ENCODE measurements around the gene GPR26.

Gene GPR26

GRCh38 chr10:123648595-123648994 is 17.6 kb upstream of the GPR26 start:
- no peak for DNase-seq

GRCh38 chr10:123649676-123650075 is 16.5 kb upstream of the GPR26 start:
- DNase-seq, result no peak

- DNase-seq, result no peak
These were observed 14.6 kb upstream of the GPR26 start for GRCh38 chr10:123651421-123652047.

GRCh38 chr10:123655751-123656150 is 10.4 kb upstream of the GPR26 start:
- no peak for DNase-seq

- DNase-seq, result no peak
These were observed 2.6 kb upstream of the GPR26 start for GRCh38 chr10:123663522-123663921.

- DNase-seq, result no peak
These were observed 466 bp upstream of the GPR26 start for GRCh38 chr10:123665491-123666286.

- no peak for DNase-seq
These were observed 3.7 kb downstream of the GPR26 start for GRCh38 chr10:123669886-123670285.

GRCh38 chr10:123673198-123673597 is 7.0 kb downstream of the GPR26 start:
- no peak for DNase-seq

- DNase-seq, result no peak
These were observed 8.6 kb downstream of the GPR26 start for GRCh38 chr10:123674741-123675140.

- no peak for DNase-seq
These were observed 9.7 kb downstream of the GPR26 start for GRCh38 chr10:123675811-123676210.

GRCh38 chr10:123677556-123677955 is 11.4 kb downstream of the GPR26 start:
- no peak for DNase-seq

- no peak for DNase-seq
These were observed 12.2 kb downstream of the GPR26 start for GRCh38 chr10:123678376-123678775.

GRCh38 chr10:123681285-123681684 is 15.1 kb downstream of the GPR26 start:
- no peak for DNase-seq

- DNase-seq, result no peak
These were observed 16.3 kb downstream of the GPR26 start for GRCh38 chr10:123682477-123682876.

- no peak for DNase-seq
These were observed 17.3 kb downstream of the GPR26 start for GRCh38 chr10:123683459-123683858.

GRCh38 chr10:123683865-123684264 is 17.7 kb downstream of the GPR26 start:
- DNase-seq, result no peak

- DNase-seq, result no peak
These were observed 19.1 kb downstream of the GPR26 start for GRCh38 chr10:123685260-123685659.

GRCh38 chr10:123687758-123688157 is 21.6 kb downstream of the GPR26 start:
- no peak for DNase-seq

- DNase-seq, result no peak
These were observed 23.7 kb downstream of the GPR26 start for GRCh38 chr10:123689880-123690279.

- DNase-seq, result no peak
These were observed 37.1 kb downstream of the GPR26 start for GRCh38 chr10:123703195-123703790.

- DNase-seq, result no peak
These were observed 37.9 kb downstream of the GPR26 start for GRCh38 chr10:123704076-123704475.

GRCh38 chr10:123704812-123705211 is 38.7 kb downstream of the GPR26 start:
- DNase-seq, result no peak

GRCh38 chr10:123706236-123706635 is 40.1 kb downstream of the GPR26 start:
- DNase-seq, result no peak

GRCh38 chr10:123715546-123715945 is 49.4 kb downstream of the GPR26 start:
- DNase-seq, result no peak
